Endothelial cell of umbilical vein (primary cell): ENCODE results near the gene RACGAP1. TPM values are rescaled to one million over a fixed set of nuclear protein-coding genes. Genes with fewer than 3 reads are reported as not detected.

Experiments used
- BruUV-seq: library from RNA; stranded (reverse); fragments of 400-500 nt; replicated peaks from 2 replicates; lab custom pipeline; 2021; lab: Mats Ljungman, UMichigan
- CTCF ChIA-PET: fragments of 300-600, 350-600 bp; sonication (Branson Sonifier 250); formaldehyde crosslinking; loops from one replicate; lab custom pipeline; 2021; ENCODE audit warnings: antibody characterized with exemption, inconsistent platforms; lab: Charles Lee
- POLR2A ChIA-PET: fragments of 300-600, 350-600 bp; sonication (Branson Sonifier 250); formaldehyde crosslinking; loops from one replicate; lab custom pipeline; 2021; ENCODE audit warnings: antibody characterized with exemption, inconsistent platforms; lab: Charles Lee
- DNase-seq: peaks from one replicate; pipeline ENCODE4 v3.0.0-alpha.2; 2011; ENCODE audit warnings: low read depth, low spot score
- FAIRE-seq: peaks from 2 replicates; lab custom pipeline; 2011; peaks lifted over from hg19 to GRCh38; lab: Jason Lieb, UNC
- H2AFZ ChIP-seq: 2 replicates; pipeline ENCODE4 v1.6.0; 2012; ENCODE audit warnings: low read depth, low read length, control low read depth, inconsistent platforms
- H3K27ac ChIP-seq: 2 replicates; pipeline ENCODE4 v1.5.1; 2011; ENCODE audit warnings: low read depth, mild to moderate bottlenecking, control low read depth, low read length, moderate library complexity; ENCODE audit not compliant: insufficient read depth
- H3K27me3 ChIP-seq, 2 experiments: 2 replicates each; pipeline versions ENCODE4 v1.6.0 to v1.6.1; 2011; ENCODE audit warnings: low read length in 2 of 2, mixed read lengths in 1 of 2; ENCODE audit not compliant: control insufficient read depth in 2 of 2, insufficient read depth in 2 of 2
- H3K36me3 ChIP-seq, 2 experiments: 2 replicates in 1 of 2; 3 replicates in 1 of 2; pipeline ENCODE4 v1.5.1; 2011; ENCODE audit warnings: low read length in 2 of 2, mild to moderate bottlenecking in 1 of 2, moderate library complexity in 1 of 2; ENCODE audit not compliant: control insufficient read depth in 2 of 2, insufficient read depth in 2 of 2; ENCODE audit errors: extremely low read depth in 1 of 2
- H3K4me1 ChIP-seq: 3 replicates; pipeline ENCODE4 v1.5.1; 2011; ENCODE audit warnings: mild to moderate bottlenecking, low read length; ENCODE audit not compliant: control insufficient read depth, insufficient read depth; ENCODE audit errors: extremely low read depth
- H3K4me2 ChIP-seq: 2 replicates; pipeline ENCODE4 v1.6.1; 2011; ENCODE audit warnings: low read length, control low read depth, mixed read lengths; ENCODE audit not compliant: insufficient read depth
- H3K4me3 ChIP-seq, 3 experiments: fragments of 200-600 bp in 1 of 3; sonication (generic), shearing (Covaris generic) in 1 of 3; replicated peaks in 1 of 3; 2 replicates each; pipeline ENCODE4 v1.5.1; 2011 to 2016; ENCODE audit warnings: control low read depth in 3 of 3, low read length in 3 of 3, mild to moderate bottlenecking in 2 of 3, inconsistent platforms in 1 of 3, low read depth in 1 of 3, moderate library complexity in 1 of 3; ENCODE audit not compliant: insufficient read depth in 1 of 3
- H3K79me2 ChIP-seq: 2 replicates; pipeline ENCODE4 v1.6.0; 2012; ENCODE audit warnings: low read length, inconsistent platforms; ENCODE audit not compliant: control insufficient read depth, insufficient read depth
- H3K9ac ChIP-seq: replicated peaks from 2 replicates; pipeline ENCODE3; 2011; ENCODE audit warnings: low read length, control low read depth; ENCODE audit not compliant: insufficient read depth; ENCODE audit errors: extremely low read depth
- H3K9me1 ChIP-seq: replicated peaks from 3 replicates; pipeline ENCODE4 v1.6.0; 2011; ENCODE audit warnings: mild to moderate bottlenecking, low read length; ENCODE audit not compliant: control insufficient read depth, insufficient read depth; ENCODE audit errors: extremely low read depth
- H3K9me3 ChIP-seq: replicated peaks from 2 replicates; pipeline ENCODE4 v1.5.1; 2012; ENCODE audit warnings: low read length, inconsistent platforms; ENCODE audit not compliant: control insufficient read depth, insufficient read depth
- H4K20me1 ChIP-seq: replicated peaks from 2 replicates; pipeline ENCODE3; 2011; ENCODE audit warnings: mild to moderate bottlenecking, low read length; ENCODE audit not compliant: control insufficient read depth, insufficient read depth; ENCODE audit errors: extremely low read depth
- FOS ChIP-seq: IDR thresholded peaks from 2 replicates; pipeline ENCODE4 v1.6.1; 2011; ENCODE audit warnings: mild to moderate bottlenecking, low read length, moderate library complexity, borderline replicate concordance; ENCODE audit not compliant: insufficient read depth
- GATA2 ChIP-seq: IDR thresholded peaks from 2 replicates; pipeline ENCODE4 v1.7.0; 2011; ENCODE audit warnings: low read depth, mild to moderate bottlenecking, moderate library complexity, mixed read lengths, low read length; ENCODE audit not compliant: insufficient read length, insufficient read depth
- JUN ChIP-seq: IDR thresholded peaks from 2 replicates; pipeline ENCODE4 v1.6.1; 2011; ENCODE audit warnings: borderline replicate concordance, low read depth; ENCODE audit not compliant: insufficient read length, insufficient read depth
- MYC ChIP-seq: IDR thresholded peaks from one replicate; pipeline ENCODE4 v1.6.1; 2011; ENCODE audit warnings: mild to moderate bottlenecking, low read depth, low read length
- POLR2AphosphoS5 ChIP-seq: IDR thresholded peaks from 2 replicates; pipeline ENCODE4 v1.6.1; 2012; ENCODE audit warnings: low read depth, mild to moderate bottlenecking, control low read depth, low read length, moderate library complexity; ENCODE audit not compliant: insufficient read depth
- dilution Hi-C: fragments of 300-500 bp; cut with MboI; formaldehyde crosslinking; loops from one replicate; pipeline ENCODE4 v1.15.0; 2019; ENCODE audit warnings: low sequenced_read_pairs; ENCODE audit not compliant: extremely low pct_ligation_motif_present
- intact Hi-C: fragments of 100-400 bp; cut with micrococcal nuclease; formaldehyde crosslinking; loops from one replicate; pipeline ENCODE4 v1.10.0; 2022
- polyA plus RNA-seq, 4 experiments: library from polyadenylated mRNA; depleted of rRNA in 3 of 4; stranded (reverse) in 3 of 4; unstranded in 1 of 4; fragments of >200 nt; gene quantifications; 2 replicates each; pipeline versions ENCODE4 v1.2.1 to v1.2.3, GENCODE V29; 2011 to 2012; ENCODE audit warnings: missing spikeins in 1 of 4
- total RNA-seq: library from RNA; stranded (reverse); gene quantifications from 2 replicates; pipeline ENCODE4 v1.2.3, GENCODE V29; 2021
- TF ChIP-seq, protein P1 (sequence below): IDR thresholded peaks from 2 replicates; pipeline ENCODE4 v1.6.1; 2011; ENCODE audit not compliant: insufficient read depth, insufficient read length

Gene RACGAP1
- total and polyA plus RNA-seq, 2 donors (not counting 3 experiments of a cell fraction or from before 2014, with no cell fraction given), result 16.5 to 56.3 TPM

DNA sequence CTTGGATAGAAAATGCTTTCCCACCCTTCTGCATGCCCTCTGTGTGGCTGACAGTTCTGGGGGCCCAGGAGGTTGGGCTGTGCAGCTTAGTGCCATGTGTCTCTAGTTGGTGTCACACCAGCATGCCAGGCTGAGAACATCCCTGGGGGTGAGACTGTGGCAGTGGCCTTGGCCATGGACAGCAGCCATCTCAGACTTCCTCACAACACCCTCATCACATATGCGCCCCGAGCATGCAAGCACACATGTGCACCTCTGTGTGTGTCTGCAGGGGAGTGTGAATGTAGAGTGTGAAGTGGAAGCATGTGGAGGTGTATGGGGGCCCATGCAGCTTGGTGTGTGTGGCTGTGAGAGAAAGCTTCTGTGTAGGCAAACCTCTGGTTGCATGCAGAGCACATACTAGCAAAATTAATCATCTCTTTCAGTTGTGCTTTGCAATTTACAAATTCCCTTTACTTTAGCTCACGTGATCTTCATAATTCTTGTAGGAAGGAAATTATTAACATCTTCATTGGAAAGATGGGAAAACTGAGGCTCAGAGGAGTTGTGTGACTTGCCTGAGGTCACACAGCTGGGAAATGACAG is 40.5 kb upstream of the RACGAP1 start:
- no TSS peak for BruUV-seq
- TF ChIP-seq GATA2, result no peak
- TF ChIP-seq MYC, result no peak
- TF ChIP-seq, protein P1, sequence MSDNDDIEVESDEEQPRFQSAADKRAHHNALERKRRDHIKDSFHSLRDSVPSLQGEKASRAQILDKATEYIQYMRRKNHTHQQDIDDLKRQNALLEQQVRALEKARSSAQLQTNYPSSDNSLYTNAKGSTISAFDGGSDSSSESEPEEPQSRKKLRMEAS, result no peak
- TF ChIP-seq FOS, result no peak
- H3K36me3 ChIP-seq, result no peaks in the 10 kb centered on the region
- no peak overlapping the region for H3K9ac ChIP-seq
- H3K27me3 ChIP-seq, result peaks cover 31 to 32% of the 10 kb centered on the region in 2 experiments
- CTCF ChIA-PET, result interaction anchor here (0.9 to 12.1 kb wide), 8 partner anchors 9 to 197 kb away, joined by 3 to 317 read pairs (median 4); partner anchors contain the start of gene AQP6
- FAIRE-seq, result no peak
- H3K27ac ChIP-seq, result no peak overlapping the region
- H3K4me1 ChIP-seq, result peaks cover 3% of the 10 kb centered on the region
- H3K79me2 ChIP-seq, result no peaks in the 10 kb centered on the region
- POLR2A ChIA-PET, result no interaction called here
- no peaks in the 10 kb centered on the region for H3K9me1 ChIP-seq
- no peak overlapping the region for H3K4me3 ChIP-seq
- no peak overlapping the region for H3K4me2 ChIP-seq
- no peak for DNase-seq
- no peaks in the 10 kb centered on the region for H4K20me1 ChIP-seq
- intact Hi-C loops, result no loop called here
- dilution Hi-C loops, result loop anchor here (25.0 kb wide), 1 partner anchor 104 kb away; the partner anchor contains the start of genes AQP2, AQP5 and AQP6
- no peak overlapping the region for H2AFZ ChIP-seq
- H3K9me3 ChIP-seq, result no peaks in the 10 kb centered on the region

DNA sequence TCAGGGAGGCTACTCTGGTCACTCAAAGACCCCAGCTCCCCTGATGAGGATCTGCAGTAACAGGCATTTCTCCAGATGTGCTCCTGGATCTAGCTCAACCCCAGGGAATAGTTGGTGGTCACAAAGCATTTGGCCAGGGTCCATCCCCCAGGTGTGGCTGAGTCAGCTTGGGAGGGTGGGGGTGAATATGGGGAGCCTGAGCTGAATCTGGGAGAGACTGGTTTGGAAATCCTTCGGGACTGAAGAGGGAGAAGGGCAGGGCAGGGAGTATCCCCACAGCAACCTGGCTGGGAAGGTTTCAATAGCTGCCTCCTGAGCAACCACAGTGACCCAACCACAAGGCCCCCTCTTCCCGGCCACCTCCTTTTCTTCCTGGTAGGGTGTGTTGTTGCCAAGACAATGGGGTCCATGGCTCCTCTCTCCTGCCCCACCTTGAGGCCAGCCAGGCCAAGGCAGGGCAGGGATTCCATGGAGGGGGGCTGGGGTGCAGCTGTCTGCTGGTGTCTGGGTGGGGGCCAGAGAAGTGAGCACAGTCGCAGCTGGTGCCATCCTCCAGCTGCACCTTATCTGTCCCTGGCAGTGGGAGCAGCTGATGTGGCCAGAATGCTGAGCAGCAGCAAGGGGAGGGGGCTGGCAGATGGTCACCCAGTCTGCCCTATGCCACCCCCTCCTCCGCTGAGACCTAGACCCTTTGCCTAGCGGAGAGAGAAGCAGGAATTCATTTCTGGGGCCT is 37.6 kb upstream of the RACGAP1 start:
- H3K79me2 ChIP-seq, result no peaks in the 10 kb centered on the region
- H3K4me3 ChIP-seq, result no peak overlapping the region
- H3K4me2 ChIP-seq, result no peak overlapping the region
- H3K27me3 ChIP-seq, result peaks cover 46 to 48% of the 10 kb centered on the region in 2 experiments
- TF ChIP-seq, protein P1, result no peak
- TF ChIP-seq MYC (no peak), JUN (no peak), POLR2AphosphoS5 (no peak)
- no peak overlapping the region for H3K9ac ChIP-seq
- H4K20me1 ChIP-seq, result no peaks in the 10 kb centered on the region
- H3K36me3 ChIP-seq, result no peaks in the 10 kb centered on the region
- ChIA-PET POLR2A (no interaction called here), CTCF (interaction anchor here (0.6 to 12.1 kb wide), 5 partner anchors 8 to 95 kb away, joined by 4 to 317 read pairs (median 15); partner anchors contain the start of gene AQP6)
- dilution Hi-C loops (loop anchor here (25.0 kb wide), 1 partner anchor 101 kb away; the partner anchor contains the start of genes AQP2, AQP5 and AQP6), intact Hi-C loops (no loop called here)
- FAIRE-seq (no peak), DNase-seq (no peak)
- no peaks in the 10 kb centered on the region for H3K9me3 ChIP-seq
- H3K27ac ChIP-seq, result no peak overlapping the region
- H2AFZ ChIP-seq, result no peak overlapping the region
- H3K9me1 ChIP-seq, result no peaks in the 10 kb centered on the region
- no TSS peak for BruUV-seq
- no peaks in the 10 kb centered on the region for H3K4me1 ChIP-seq
